Measurements from ENCODE around the gene KIRREL1. TPM values are rescaled to one million over a fixed set of nuclear protein-coding genes. Genes with fewer than 3 reads are reported as not detected.
"Not testable (repeated sequence)": the region's sequence is repeated elsewhere in the genome, so short reads cannot be mapped to it uniquely, and the experiment has no call there.

The KIRREL1 gene
- total and polyA plus RNA-seq, 7 donors: 0.92 to 57.0 (median 29.0) TPM

DNA sequence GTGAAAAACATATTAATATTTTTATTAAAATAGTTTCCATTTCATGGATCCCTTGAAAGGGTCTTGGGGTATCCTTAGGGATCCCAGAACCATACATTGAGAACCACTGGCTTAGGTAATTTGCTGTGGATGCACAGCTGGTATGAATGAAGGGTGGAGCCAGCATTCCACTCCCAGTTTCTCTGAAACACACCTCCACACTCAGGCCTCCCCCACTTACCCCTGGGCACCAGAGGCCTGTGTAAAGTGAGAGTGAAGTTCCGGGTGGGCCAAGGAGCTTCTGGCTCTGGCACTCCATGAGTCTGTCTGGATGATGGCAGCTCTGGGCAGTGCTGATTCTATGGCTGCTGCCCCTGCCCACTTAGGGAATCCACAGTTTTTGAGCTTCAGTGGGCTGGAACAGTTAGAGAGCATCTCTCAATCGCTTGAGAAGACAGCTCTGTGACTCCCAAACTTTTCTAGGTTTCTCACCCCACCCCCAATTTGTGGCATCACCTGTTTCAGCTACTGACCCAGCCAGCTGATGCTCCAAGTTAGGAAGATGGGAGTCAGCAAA lies 129.5 kb downstream of the KIRREL1 start:
- intact Hi-C loops (cut with DNase I): loop anchor here (5.0 kb wide), 1 partner anchor 36 kb away; no protein-coding TSS in a partner anchor
- Histone ChIP-seq H3K36me3 (no peaks in the 10 kb centered on the region), H3K4me1 (peaks cover 0 to 11% (median 7%) of the 10 kb centered on the region in 4 donors), H3K27ac (no peak overlapping the region), H3K4me3 (no peak overlapping the region), H3K27me3 (no peaks in the 10 kb centered on the region), H3K9me3 (no peaks in the 10 kb centered on the region)
- DNase-seq: no peak
- WGBS, 2 donors: 84 to 87% methylated on average over 2 of the region's 2 CpGs
- TF ChIP-seq POLR2AphosphoS5 (IDR thresholded peaks at IDR 0.05) (no peak), POLR2A (IDR thresholded peaks at IDR 0.05) (no peak), EP300 (IDR thresholded peaks at IDR 0.05) (no peak)
- TF ChIP-seq, protein P1, sequence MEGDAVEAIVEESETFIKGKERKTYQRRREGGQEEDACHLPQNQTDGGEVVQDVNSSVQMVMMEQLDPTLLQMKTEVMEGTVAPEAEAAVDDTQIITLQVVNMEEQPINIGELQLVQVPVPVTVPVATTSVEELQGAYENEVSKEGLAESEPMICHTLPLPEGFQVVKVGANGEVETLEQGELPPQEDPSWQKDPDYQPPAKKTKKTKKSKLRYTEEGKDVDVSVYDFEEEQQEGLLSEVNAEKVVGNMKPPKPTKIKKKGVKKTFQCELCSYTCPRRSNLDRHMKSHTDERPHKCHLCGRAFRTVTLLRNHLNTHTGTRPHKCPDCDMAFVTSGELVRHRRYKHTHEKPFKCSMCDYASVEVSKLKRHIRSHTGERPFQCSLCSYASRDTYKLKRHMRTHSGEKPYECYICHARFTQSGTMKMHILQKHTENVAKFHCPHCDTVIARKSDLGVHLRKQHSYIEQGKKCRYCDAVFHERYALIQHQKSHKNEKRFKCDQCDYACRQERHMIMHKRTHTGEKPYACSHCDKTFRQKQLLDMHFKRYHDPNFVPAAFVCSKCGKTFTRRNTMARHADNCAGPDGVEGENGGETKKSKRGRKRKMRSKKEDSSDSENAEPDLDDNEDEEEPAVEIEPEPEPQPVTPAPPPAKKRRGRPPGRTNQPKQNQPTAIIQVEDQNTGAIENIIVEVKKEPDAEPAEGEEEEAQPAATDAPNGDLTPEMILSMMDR (IDR thresholded peaks at IDR 0.05): no peak

DNA sequence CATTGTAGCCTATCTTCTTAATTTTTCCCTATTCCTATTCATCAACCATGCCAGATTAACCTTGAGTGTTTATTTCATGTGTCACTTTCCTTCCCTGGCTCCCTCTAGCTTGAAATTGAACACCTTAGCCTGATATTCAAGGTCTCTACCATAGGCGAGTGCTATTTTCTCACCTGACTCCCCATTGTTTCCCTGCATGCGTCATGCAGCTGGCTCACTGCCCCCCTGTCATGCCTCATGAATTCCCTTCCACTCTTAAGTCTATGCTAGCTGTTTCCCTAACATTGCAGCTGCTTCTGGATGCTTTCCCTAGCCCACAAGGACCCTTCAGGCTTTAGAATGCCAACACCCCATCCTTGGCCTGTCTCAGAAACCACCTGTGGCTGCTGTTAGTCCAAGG lies 130.6 kb downstream of the KIRREL1 start:
- 90 to 93% methylated on average over 2 of the region's 2 CpGs for WGBS, 2 donors
- TF ChIP-seq POLR2A (IDR thresholded peaks at IDR 0.05): no peak
- no peak for TF ChIP-seq EP300 (IDR thresholded peaks at IDR 0.05)
- TF ChIP-seq, protein P1 (IDR thresholded peaks at IDR 0.05): no peak
- TF ChIP-seq POLR2AphosphoS5 (IDR thresholded peaks at IDR 0.05): no peak
- DNase-seq: no peak
- intact Hi-C loops (cut with DNase I): loop anchor here (2.0 to 5.0 kb wide), 2 partner anchors 37 to 133 kb away; no protein-coding TSS in a partner anchor
- no peaks in the 10 kb centered on the region for H3K9me3 ChIP-seq
- no peaks in the 10 kb centered on the region for H3K27me3 ChIP-seq
- no peaks in the 10 kb centered on the region for H3K36me3 ChIP-seq
- no peak overlapping the region for H3K27ac ChIP-seq
- no peak overlapping the region for H3K4me3 ChIP-seq
- H3K4me1 ChIP-seq: no peaks in the 10 kb centered on the region

DNA sequence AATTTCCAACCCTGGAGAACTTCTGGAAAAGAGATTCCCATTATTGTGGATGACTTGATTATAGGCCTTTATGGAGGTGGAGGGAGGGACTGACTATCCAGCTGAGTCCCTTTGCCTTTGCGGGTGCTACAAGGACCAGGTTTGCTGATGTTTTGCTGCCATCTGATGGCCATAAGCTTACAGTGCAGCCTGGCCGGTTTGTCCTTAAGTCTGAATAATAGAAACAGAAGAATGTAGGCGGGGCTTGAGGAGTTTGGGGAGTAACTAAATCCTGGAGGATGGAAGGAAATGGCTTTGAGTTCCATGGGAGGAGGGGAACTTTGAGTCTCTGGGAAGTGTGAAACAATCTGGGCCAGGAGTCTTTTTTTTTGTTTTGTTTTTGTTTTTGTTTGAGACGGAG lies 131.6 kb downstream of the KIRREL1 start:
- Histone ChIP-seq H3K4me3 (no peak overlapping the region), H3K4me1 (no peaks in the 10 kb centered on the region), H3K36me3 (no peaks in the 10 kb centered on the region), H3K9me3 (no peaks in the 10 kb centered on the region), H3K27ac (no peak overlapping the region), H3K27me3 (no peaks in the 10 kb centered on the region)
- no peak for TF ChIP-seq POLR2A (IDR thresholded peaks at IDR 0.05)
- TF ChIP-seq POLR2AphosphoS5 (IDR thresholded peaks at IDR 0.05): peak in 1 of 4 donors; percentile 38
- TF ChIP-seq EP300 (IDR thresholded peaks at IDR 0.05): no peak
- TF ChIP-seq, protein P1 (IDR thresholded peaks at IDR 0.05): peak; percentile 81 to 96 (median 96)
- peak; percentile 94 for DNase-seq
- WGBS, 2 donors: 9 to 18% methylated on average over 4 of the region's 4 CpGs
- intact Hi-C loops (cut with DNase I): loop anchor here (1.0 to 5.0 kb wide), 3 partner anchors 38 to 162 kb away; no protein-coding TSS in a partner anchor

DNA sequence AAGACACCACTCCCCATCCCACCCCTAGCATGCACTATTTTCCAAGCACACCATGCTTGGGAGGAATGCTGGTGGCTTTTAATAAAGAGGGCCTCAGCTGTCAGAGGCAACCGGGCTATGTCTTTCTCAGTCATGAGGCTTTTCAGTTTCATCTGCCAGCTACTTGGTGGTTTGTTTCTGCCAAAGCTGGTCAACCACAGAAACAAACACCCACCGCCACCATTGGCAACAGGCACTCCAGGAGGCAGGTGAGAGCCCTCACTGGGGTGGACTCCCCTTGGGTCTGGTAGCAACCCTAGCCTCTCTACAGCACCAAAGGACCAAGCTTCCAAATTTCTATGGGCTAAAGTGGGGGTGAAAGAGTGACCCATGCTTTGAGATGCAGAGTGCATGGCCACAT lies 133.0 kb downstream of the KIRREL1 start:
- no peak overlapping the region for H3K27ac ChIP-seq
- 55 to 78% methylated on average over 2 of the region's 2 CpGs for WGBS, 2 donors
- intact Hi-C loops (cut with DNase I): no loop called here
- TF ChIP-seq POLR2AphosphoS5 (IDR thresholded peaks at IDR 0.05) (no peak), EP300 (IDR thresholded peaks at IDR 0.05) (no peak), POLR2A (IDR thresholded peaks at IDR 0.05) (no peak)
- TF ChIP-seq, protein P1 (IDR thresholded peaks at IDR 0.05): no peak
- H3K4me3 ChIP-seq: no peak overlapping the region
- H3K4me1 ChIP-seq: no peaks in the 10 kb centered on the region
- H3K27me3 ChIP-seq: no peaks in the 10 kb centered on the region
- DNase-seq: no peak
- no peaks in the 10 kb centered on the region for H3K9me3 ChIP-seq
- no peaks in the 10 kb centered on the region for H3K36me3 ChIP-seq

DNA sequence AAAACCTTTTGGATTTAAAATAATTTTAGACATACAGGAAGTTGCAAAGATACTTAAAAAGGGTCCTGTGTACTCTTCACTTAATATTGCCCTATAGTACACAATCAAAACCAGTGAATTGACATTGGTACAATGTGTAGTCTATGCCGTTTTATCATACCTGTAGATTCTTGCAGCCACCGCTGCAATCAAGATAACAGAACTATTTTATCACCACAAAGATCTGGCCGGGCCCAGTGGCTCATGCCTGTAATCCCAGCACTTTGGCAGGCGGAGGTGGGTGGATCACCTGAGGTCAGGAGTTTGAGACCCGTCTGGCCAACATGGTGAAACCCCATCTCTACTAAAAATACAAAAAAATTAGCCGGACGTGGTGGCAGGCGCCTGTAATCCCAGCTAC lies 135.1 kb downstream of the KIRREL1 start:
- H3K27ac ChIP-seq; H3K4me1 ChIP-seq; H3K36me3 ChIP-seq; H3K27me3 ChIP-seq; H3K4me3 ChIP-seq; H3K9me3 ChIP-seq; DNase-seq; intact Hi-C loops (cut with DNase I): not testable (repeated sequence)
- WGBS, 2 donors: 59 to 84% methylated on average over 8 of the region's 8 CpGs
